HTERT RPE-1 (cell line): ENCODE results near the gene CFAP61.
"Not testable (repeated sequence)": the region's sequence is repeated elsewhere in the genome, so short reads cannot be mapped to it uniquely, and the experiment has no call there.

Source experiments
- in situ Hi-C: fragments of 300-500 bp; cut with MboI; formaldehyde crosslinking; loops from 4 replicates; pipeline ENCODE4 v1.14.3; 2020; ENCODE audit warnings: low sequenced_read_pairs

Gene CFAP61

DNA sequence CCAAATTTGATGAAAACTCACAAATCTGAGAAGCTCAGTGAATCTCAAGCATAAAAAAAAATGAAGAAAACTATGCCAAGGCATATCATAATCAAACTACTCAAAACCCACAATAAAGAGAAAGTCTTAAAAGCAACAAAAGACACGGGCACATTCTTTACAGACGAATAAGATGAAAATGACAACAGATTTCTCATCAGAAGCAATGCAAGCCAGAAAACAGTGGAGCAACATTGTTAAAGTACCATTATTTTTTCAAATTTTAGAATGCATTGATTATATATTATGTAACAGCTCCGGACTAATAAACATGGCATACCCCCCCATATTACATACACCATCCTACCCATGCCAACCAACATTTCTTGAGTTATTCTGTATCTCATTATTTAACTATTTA lies 260.2 kb downstream of the CFAP61 start:
- in situ Hi-C loops: no loop called here

DNA sequence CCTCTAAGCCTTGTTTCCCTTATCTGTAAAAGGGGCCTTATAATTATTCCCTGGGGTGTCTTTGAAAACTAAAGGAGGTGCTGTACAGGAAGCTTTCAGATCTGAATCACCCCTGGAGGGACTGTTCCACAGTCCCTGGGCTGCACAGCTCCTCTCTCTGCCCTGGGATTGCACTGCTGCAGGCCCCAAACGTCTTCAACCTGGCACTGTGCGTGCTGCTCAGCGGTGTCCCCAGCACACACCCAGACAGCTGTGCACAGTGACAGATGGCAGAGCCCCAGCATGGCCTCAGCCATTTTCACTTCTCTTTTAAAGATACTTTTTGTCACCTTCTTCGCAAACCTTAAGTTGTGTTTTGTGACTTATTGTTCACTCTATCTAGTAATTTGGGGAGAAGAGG lies 264.9 kb downstream of the CFAP61 start:
- in situ Hi-C loops: no loop called here

DNA sequence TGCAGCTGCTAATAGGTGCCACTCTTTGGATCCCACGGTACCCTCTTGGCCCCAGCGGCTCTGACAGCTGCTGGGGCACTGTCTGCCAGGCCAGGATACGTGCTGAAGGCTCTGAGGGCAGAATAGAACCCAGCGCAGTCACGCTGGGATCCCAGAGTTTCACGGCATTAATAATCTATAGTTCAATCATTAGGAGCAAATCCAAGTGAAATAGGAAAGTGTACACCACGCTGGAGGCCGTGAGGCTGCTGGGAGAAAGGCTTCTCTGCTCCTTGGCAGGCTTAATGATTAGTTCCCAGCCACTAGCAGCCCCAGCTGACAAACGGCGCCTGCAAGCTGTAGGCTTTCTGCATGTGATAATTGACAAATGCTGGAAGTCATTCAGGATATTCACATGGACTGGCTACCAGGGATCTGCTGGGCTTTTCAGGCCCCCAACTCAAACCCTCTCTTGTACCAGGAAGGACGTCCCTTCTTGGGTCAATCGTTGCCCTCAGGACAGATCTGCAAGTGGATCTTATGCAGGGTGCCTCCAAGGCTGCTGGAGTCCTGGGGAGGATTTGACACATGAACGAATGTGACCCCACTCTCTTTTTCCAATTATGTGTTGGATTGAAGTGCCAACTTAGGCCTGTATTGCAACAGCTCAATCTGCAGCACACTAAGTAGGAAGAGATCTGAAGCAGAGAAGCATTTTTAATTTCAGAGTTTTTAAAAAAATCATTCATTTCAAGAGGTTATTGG lies 265.5 kb downstream of the CFAP61 start:
- in situ Hi-C loops: no loop called here

DNA sequence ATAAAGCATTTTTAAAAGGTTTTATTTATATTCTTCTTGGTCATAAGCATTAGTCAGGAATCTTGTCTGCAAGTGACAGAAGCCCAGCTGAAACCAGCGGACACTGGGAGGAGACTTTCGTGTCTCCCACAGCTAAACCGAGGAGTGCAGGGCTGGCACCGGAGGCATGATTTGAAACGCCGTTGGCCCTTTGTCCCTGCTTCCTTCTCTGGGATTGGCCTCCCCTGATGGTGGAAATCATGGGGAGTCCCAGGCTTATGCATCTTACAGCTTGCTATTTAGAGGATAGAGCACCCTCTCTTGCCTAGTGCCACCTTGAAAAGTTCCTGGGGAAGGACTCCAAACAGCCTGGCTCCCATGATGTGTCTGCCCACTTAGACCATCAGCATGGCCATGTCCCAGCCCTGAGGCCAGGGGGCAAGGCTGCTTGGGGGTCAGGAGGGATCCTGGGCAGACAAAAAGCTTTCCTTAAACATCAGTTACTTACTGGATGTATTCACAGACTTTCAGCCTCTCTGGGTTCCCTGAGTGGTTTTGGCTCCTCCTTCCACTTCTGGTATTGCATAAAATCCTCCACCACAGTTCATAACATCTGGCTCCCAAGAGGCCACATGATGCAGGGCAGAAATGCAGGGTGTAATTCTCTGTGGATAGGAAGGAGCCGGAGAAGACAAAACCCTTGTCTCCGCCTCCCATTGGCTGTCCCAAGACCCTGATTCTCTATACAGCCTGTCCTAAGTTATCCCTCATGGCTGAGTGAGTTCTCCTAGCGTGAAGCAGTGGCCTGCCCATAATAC lies 266.2 kb downstream of the CFAP61 start:
- in situ Hi-C loops: no loop called here

DNA sequence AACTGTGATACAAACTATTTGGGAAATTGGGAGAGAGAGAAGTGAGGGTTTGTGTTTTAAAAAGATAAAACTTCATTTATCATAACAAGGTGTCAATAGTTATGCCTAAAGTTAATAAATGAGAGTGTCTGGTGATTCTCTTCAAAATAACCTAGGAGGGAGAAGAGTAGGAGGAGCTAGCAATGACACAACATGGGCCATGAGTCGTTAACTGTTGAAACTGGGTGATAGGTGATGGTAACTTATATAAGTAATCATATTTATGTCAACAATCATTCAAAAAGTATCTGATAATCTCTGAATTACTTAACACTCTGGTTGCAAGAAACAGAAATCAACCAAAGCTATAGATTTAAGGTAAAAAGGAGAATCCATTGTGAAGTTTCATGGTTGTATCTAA lies 268.8 kb downstream of the CFAP61 start:
- in situ Hi-C loops: no loop called here

DNA sequence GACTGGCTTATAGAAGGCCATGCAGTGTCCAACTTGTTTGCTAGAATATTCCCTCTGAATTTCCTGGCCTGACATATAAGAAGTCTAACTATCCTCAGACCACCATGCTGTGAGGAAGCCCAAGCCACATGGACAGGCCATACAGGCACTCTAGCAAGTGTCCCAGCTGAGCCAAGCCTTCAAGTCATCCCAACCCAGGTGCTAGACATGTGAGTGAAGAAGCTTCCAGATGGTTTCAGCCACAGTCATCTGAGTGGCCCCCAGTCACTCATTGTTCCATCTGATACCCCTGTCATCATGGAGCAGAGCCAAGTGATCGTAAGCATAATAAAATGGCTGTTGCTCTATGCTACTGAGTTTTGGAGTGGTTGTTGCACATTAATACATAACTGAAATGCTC lies 269.6 kb downstream of the CFAP61 start:
- in situ Hi-C loops: no loop called here

DNA sequence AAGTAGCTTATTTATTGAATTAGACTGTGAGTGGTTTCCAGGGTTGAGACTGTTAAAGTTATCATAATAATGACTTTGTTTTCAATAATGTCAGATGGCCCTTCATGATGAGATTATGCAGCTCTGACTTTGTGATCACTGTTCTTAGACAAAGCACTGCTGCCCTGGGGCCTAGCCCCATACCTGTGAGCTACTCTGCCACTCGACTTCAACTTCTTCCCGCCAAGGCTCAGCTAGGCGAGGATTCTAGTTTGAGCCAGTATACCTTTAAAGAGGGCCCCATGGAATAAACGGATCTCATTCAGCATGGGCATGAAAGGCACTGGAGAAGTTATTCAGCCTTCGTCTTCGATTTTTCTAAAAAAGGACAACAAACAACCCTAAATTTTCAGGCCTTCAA lies 270.6 kb downstream of the CFAP61 start:
- in situ Hi-C loops: no loop called here

DNA sequence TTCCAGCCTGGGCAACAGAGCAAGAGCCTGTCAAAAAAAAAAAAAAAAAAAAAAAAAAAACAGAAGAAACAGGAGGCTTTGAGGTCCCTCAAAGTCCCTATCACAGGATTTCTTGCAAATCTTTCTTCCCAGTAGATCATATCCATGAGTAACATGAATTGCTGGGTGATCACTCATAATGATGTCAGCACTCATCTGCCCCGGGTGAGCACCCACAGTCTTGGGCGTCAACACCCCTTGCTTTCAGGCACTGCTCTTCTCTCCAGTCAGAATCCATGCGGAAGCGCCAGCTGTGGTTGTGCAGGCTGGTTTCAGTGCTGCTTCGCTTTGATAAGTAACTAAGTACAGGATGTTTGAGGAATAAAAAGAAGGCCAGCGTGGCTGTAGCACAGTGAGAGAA lies 275.4 kb downstream of the CFAP61 start:
- in situ Hi-C loops: no loop called here

DNA sequence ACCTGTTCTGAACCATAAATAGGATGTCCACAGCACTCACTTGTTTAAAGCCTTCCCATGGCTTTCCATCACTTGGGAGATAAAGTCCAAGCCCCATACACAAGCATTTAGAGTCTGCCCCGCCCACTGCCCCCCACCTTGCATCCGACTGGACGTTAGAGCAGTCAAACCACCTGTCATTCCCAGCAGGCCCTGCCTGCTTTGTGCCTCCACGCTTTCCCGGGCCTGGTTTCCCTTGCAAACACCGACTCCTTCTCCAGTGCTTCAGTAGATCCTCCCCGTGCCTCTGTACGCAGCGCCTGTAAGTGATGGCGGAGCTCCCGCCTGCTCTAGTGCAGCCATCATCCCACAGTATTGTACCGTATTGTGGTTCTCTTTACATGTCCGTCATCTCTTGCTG lies 277.2 kb downstream of the CFAP61 start:
- in situ Hi-C loops: no loop called here

DNA sequence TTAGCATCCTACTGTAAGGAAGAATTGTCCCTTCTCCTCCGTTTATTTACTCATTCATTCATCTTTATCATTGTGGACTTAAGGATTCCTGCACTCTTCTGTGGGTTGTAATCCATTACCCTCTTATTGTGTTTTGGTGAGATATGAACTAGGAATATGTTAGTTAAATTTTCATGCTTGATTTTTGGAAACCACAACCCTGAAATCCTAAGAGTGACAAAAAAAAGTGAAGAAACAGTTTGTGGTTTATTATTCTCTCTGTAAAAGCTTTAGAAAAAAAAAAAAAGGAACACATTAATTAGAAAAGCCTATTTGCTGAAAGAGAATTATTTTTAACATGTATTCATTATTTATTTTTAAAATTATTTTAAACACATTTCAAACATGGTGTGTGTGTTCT lies 278.8 kb downstream of the CFAP61 start:
- in situ Hi-C loops: no loop called here

DNA sequence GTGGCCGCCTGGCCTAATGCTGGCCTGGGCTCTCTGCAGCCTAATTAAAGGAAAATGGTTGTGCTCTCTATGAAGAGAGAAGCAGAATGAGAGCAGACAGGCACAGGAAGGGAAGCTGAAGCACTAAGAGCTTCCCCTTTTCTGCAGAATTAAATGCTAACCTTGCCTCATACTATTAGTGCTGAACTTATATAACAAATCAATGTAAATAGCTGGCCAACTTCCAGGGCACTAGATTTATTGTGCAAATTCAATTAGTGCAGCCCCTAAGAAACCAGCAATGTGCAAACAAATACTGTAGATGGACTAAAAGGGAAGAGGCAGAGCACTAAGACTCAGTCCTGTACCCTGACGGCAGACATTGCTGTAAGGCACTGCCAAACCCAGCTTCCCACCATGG lies 279.5 kb downstream of the CFAP61 start:
- in situ Hi-C loops: no loop called here

DNA sequence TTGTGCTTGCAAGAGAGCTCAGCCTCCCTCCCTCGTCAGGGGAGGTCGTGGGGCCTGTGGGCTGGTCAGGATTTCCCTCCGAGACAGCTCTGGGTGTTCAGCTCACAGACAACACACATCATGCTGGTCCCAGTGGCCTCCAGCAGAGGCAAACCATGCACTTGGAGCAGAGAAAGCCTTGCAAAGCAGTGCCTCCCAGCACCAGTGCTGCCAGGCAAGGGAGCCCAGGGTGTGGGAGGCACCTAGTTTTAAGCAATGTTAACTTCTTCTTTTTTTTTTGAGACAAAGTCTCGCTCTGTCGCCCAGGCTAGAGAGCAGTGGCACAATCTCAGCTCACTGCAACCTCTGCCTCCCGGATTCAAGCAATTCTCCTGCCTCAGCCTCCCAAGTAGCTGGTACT lies 281.5 kb downstream of the CFAP61 start:
- in situ Hi-C loops: no loop called here

DNA sequence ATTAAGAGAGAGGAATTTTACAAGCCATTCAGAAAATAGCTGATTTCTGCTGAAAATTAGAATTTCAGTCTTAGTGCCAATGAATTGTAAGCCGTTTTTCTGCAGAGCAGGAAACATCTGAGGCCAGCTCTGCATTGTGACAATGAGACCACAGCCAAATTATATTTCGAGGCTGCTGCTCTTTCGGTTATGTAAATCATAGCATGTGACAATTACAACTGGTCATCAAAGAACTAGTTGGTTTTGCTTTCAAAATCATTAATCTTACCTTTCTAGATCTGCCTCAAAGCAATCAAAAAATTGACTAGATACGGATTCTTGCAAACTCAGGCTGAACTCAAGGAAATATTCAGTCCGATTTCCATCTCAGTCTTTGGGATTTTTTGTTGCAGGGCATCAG lies 282.2 kb downstream of the CFAP61 start:
- in situ Hi-C loops: no loop called here

DNA sequence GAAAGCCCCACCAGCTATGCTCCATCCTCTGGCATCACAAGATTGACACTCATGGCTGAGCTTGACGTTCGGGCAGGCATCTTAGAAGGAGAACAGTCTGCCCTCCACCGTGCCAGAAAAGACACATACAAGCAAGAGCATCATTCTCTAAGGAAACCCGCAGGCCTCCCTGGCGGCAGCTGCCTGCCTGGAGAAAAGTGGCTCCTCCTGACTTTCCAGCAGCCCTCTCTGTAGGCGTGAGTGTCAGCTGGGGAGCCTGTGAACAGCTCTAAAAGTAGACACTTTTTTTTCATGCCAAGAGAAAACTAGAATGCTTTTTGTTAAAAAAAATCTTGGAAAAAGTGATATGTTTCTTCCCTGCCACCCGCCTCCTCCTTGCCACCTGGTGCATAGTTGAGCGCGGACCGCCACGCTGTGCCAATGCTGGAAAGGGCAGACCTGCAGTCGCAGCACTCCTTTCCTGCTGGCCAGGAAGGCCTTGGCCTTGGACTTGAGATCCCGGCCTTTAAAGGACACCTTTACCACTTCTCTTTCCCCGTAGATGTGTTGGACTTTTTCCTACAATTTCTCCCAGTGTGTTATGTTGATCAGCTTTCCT lies 285.9 kb downstream of the CFAP61 start:
- in situ Hi-C loops: no loop called here

DNA sequence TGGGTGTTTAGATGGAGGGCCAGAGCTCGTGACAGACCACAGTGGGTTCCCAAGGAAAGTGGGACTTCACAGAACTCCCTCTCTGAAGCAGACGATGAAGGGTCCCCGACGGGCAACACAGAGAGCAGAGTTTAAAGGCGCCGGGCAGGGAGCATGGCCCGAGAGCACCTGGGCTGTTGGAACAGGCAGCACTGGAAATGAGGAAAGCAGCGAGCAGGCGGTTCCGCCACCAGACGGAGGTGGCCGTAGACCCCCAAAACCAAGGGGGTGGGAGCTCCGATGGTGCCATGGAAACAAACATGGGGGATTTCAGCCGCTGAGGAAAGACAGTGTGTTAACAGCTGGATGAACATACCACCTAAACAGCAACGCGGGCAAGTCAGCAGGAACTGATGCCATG lies 288.1 kb downstream of the CFAP61 start:
- in situ Hi-C loops: no loop called here

DNA sequence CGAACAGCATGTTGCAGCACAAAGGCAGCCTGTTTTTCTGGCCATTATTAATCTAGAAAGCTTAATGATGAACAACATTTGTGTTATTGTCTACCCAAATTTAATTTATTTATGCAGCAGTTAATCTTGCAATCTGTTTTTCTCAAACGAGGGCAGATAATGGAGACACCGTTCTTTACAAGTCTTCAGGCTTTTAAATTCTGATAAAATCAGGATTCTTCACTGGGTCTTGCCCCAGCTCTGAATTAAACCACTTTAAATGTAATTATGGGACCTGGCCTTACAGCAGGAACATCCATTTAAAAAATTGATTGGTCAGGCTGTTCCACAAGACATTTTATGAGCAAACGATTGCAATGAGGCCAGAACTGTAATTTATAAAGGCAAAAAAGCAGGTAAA lies 289.0 kb downstream of the CFAP61 start:
- in situ Hi-C loops: no loop called here

DNA sequence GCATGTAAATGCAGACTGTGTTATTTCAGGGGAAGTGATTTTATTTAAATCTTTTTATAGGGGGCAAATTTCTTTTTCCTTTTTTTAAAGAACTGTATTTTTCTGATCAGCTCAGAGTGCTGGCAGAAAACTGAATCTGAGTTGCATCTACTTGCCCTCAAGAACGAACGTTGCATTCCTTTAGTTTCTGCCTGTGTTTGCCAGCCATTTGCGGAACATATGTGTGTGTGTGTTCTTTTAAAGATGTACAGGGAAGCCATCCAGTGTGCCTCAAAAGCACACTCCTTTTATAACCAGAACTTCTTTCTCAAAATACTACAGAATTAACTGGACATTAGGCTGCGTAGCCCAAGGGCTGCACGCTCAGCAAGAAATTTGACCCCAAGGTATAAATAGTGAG lies 289.7 kb downstream of the CFAP61 start:
- in situ Hi-C loops: no loop called here

DNA sequence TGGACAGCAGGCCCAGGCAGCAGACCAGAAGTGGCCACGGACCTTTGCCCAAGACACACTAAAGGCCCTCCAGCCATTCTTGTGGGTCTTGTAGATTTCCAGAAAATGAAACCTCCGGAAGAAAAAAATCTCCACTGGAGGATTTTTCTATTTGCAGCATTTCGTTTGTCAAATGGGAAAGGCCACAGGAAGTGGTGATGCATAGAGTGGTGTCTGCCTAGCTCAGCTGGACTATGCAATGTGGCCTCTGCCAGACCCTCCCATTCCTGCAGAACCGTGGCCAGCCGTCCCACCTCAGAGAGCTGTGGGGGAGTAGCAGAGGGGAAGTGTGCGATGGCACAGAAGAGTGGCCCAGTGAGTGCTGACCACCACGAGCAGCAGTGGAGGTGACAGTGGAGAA lies 291.6 kb downstream of the CFAP61 start:
- in situ Hi-C loops: no loop called here

DNA sequence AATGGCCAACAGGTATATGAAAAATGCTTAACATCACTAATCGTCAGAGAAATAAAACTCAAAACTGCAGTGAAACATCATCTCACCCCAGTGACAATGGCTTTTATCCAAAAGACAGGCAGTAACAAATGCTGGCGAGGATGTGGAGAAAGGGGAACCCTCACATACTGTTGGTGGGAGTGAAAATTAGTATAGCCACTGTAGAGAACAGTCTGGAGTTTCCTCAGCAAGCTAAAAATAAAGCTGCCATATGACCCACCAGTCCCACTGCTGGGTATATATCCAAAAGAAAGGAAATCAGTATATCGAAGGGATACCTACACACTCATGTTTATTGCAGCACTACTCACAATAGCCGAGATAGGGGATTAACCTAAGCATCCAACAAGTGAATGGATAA lies 292.1 kb downstream of the CFAP61 start:
- in situ Hi-C loops: no loop called here

DNA sequence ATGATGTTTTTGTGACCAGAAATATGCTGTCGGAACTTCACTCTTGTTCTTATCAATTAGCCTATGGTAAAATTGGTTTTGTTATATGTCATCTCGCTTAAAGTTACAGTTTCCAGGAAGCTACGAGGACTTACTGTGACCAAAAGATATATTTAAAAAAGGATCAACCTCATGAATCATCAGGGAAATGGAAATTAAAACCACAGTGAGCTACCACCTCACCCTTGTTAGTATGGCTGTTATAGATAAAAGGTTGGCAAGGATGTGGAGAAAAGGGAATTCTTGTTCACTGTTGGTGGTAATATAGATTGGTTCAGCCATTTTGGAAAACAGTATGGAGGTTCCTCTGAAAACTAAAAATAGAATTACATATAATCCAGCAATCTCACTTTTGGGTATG lies 301.2 kb downstream of the CFAP61 start:
- in situ Hi-C loops: no loop called here

DNA sequence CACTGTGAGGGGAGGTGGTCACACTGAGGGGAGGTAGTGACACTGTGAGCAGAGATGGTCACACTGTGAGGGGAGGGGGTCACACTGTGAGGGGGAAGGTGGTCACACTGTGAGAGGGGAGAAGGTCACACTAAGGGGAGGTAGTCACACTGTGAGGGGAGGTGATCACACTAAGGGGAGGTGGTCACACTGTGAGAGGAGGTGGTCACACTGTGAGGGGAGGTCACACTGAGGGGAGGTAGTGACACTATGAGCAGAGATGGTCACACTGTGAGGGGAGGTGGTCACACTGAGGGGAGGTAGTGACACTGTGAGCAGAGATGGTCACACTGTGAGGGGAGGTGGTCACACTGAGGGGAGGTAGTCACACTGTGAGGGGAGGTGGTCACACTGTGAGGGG lies 303.2 kb downstream of the CFAP61 start:
- in situ Hi-C loops: not testable (repeated sequence)

DNA sequence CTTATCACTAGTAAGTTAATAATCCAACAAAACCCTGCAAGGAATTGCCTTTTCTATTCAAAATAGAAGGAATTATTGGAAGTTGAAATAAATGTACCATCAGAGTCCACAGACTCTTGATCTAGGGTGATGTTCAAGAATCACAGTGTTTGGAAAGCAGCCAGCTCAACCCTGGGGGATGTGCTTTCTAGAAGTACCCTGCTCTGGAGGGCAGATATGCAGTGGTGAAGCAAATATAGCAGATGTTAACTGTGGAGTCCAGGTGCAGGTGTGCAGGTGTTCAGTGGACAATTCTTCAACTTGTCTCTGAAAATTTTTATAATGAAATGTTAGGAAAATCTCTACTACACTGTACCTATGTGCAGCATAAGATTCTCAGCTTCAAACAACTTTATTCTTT lies 306.5 kb downstream of the CFAP61 start:
- in situ Hi-C loops: no loop called here
